Ovary (tissue), 9 donors: ENCODE results near the gene COL11A2. TPM values are rescaled to one million over a fixed set of nuclear protein-coding genes. Genes with fewer than 3 reads are reported as not detected.

Source experiments
- DNase-seq, 5 donors: peaks; one replicate each; pipeline ENCODE4 v3.0.0-alpha.2; 2019 to 2020
- H3K27ac ChIP-seq, 2 donors: fragments of 200-600 bp; one replicate each; pipeline versions ENCODE4 v1.5.1 to v1.8.0; 2019 to 2022
- H3K27me3 ChIP-seq: fragments of 200-600 bp; one replicate; pipeline ENCODE4 v1.8.0; 2022
- H3K36me3 ChIP-seq: fragments of 200-600 bp; sonication (generic); one replicate; pipeline ENCODE4 v1.5.1; 2019
- H3K4me1 ChIP-seq: one replicate; pipeline ENCODE4 v1.8.1; 2013; ENCODE audit warnings: mild to moderate bottlenecking, moderate library complexity; ENCODE audit not compliant: insufficient read depth
- H3K4me3 ChIP-seq: fragments of 200-600 bp; sonication (generic); one replicate; pipeline ENCODE4 v1.5.1; 2017
- H3K9me3 ChIP-seq, 2 donors: fragments of 200-600 bp in 1 of 2; sonication (generic) in 1 of 2; one replicate each; pipeline versions ENCODE4 v1.5.1 to v1.8.1; 2013 to 2019; ENCODE audit warnings: mild to moderate bottlenecking in 1 of 2, moderate library complexity in 1 of 2
- EP300 ChIP-seq: sonication (generic); formaldehyde crosslinking; IDR thresholded peaks from one replicate; pipeline ENCODE4 v1.6.1; 2017; ENCODE audit warnings: antibody characterized with exemption
- POLR2A ChIP-seq: fragments of 450-650 bp; IDR thresholded peaks from one replicate; pipeline ENCODE4 v1.6.1; 2017; ENCODE audit warnings: antibody characterized with exemption, mild to moderate bottlenecking, moderate library complexity
- WGBS, 3 donors: extraction: QIAGEN DNeasy Blood & Tissue Kit in 1 of 3; methylation state at CpG; one replicate each; pipeline versions ENCODE4 v1.1.5 to v1.1.7; 2013 to 2017; 5-methylcytosine and 5-hydroxymethylcytosine counted together
- intact Hi-C, 4 donors: fragments of 100-400 bp; cut with DNase I; formaldehyde crosslinking; loops; one replicate each; pipeline versions ENCODE4 v1.11.0 to v1.15.1; 2022 to 2023
- polyA plus RNA-seq, 2 donors: library from polyadenylated mRNA; stranded (reverse); fragments of 200-250 nt in 1 of 2; fragments of 350-450 nt in 1 of 2; fragmentation: Illumina TruSeq in 1 of 2; extraction: RNeasy Lipid Tissue Mini Kit (QIAGEN cat#74804) in 1 of 2; gene quantifications; one replicate each; pipeline ENCODE4 v1.2.3, GENCODE V29; 2013 to 2014
- total RNA-seq, 7 donors: library from RNA; depleted of rRNA in 2 of 7; stranded (reverse); fragments of >200 nt in 2 of 7; fragmentation: NEBNext Ultra II Directional in 3 of 7; extraction: Animal tissue kit (Norgen Biotek cat#: 25700) in 3 of 7; gene quantifications; one replicate each; pipeline versions ENCODE4 v1.1.0 to v1.2.4, GENCODE V29; 2016 to 2023
- TF ChIP-seq, protein P1 (sequence below), 3 donors: fragments of 450-650 bp in 2 of 3; fragments of 200-600 bp in 1 of 3; IDR thresholded peaks; one replicate each; pipeline versions ENCODE4 v1.5.1 to v1.8.0; 2016 to 2022; ENCODE audit warnings: antibody characterized with exemption in 3 of 3, mild to moderate bottlenecking in 1 of 3
- donor health status: DM: no; HTN: no; CAD: no; lungs with moderate emphysema.
- donor health status: DM: no; HTN: no; CAD: no.
- donor health status: Bipolar disorder and iron deficiency.
- donor health status: DM: yes; HTN: yes; CAD: no.
- donor health status: DM: no; HTN: no; CAD: no.
- donor health status: DM: yes; HTN: yes; CAD: no.

COL11A2 gene
- total and polyA plus RNA-seq, 9 donors = 0.52 to 1.2 (median 0.92) TPM

DNA sequence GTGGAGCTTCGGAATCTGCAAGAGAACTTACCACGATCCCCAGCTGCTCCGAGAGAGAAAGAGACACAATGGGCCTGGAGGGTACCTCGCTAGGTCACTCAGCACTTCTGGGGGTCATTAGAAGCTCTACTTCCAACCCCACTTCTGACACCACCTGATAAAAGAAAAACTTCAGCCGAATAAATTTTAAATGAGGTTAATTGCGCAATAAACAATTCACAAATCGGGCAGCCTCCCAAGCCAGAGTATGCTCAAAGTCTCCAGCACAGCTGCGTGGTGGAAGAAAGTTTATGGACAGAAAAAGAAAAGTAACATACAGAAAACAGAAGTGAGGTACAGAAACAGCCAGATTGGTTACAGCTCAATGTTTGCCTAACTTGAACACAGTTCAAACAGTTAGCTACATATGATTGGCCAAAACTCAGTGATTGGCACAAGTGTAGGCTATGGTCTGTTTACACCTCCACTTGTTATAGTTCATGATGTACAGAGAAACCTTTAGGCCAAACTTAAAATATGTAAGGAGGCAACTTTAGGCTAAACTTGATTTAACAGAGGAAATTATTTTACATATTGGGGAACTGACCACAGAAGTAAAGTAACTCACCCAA lies 52.6 kb downstream of the COL11A2 start:
- no peak for DNase-seq
- WGBS, 3 donors = 55 to 74% (median 72%) methylated on average over 8 of the region's 8 CpGs
- intact Hi-C loops = loop anchor here in 3 of 4 donors (10.0 kb wide), 1 partner anchor 125 kb away; no protein-coding TSS in a partner anchor
- TF ChIP-seq POLR2A = no peak
- no peak for TF ChIP-seq EP300
- TF ChIP-seq, protein P1, sequence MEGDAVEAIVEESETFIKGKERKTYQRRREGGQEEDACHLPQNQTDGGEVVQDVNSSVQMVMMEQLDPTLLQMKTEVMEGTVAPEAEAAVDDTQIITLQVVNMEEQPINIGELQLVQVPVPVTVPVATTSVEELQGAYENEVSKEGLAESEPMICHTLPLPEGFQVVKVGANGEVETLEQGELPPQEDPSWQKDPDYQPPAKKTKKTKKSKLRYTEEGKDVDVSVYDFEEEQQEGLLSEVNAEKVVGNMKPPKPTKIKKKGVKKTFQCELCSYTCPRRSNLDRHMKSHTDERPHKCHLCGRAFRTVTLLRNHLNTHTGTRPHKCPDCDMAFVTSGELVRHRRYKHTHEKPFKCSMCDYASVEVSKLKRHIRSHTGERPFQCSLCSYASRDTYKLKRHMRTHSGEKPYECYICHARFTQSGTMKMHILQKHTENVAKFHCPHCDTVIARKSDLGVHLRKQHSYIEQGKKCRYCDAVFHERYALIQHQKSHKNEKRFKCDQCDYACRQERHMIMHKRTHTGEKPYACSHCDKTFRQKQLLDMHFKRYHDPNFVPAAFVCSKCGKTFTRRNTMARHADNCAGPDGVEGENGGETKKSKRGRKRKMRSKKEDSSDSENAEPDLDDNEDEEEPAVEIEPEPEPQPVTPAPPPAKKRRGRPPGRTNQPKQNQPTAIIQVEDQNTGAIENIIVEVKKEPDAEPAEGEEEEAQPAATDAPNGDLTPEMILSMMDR (IDR thresholded peaks at IDR 0.05) = no peak
- H3K9me3 ChIP-seq = no peaks in the 10 kb centered on the region
- no peaks in the 10 kb centered on the region for H3K36me3 ChIP-seq
- no peaks in the 10 kb centered on the region for H3K4me1 ChIP-seq
- H3K27ac ChIP-seq = no peak overlapping the region
- H3K27me3 ChIP-seq = no peaks in the 10 kb centered on the region
- H3K4me3 ChIP-seq = no peak overlapping the region

DNA sequence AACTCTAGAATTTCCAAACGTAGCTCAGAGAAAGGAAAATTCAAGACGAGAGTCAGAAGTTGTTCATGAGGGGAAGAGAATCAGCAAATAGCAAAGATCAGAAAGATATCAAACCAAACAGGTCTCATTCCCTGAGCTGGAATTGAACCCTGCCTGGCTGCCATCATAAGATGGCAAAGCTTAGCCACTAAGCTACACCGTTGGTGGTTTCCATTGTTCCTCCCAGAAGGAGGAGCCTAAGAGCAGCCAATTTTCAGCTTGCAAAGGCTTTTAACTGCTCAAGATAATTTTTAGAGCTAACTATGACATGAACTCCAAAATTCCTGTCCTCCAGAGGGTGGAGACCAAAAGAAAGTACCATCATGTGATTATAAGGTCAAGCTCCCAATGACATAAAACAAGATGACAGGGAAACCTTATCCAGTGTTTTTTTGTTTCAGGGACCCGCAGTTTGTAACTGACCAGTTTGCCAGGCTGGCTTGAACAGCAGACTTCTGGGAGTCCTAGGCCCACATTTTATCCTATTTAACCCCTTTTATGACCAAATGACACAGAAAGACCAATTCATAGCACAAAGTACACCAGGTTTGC lies 55.9 kb downstream of the COL11A2 start:
- intact Hi-C loops = no loop called here
- Histone ChIP-seq H3K36me3 (no peaks in the 10 kb centered on the region), H3K4me3 (no peak overlapping the region), H3K27ac (no peak overlapping the region), H3K27me3 (no peaks in the 10 kb centered on the region), H3K4me1 (no peaks in the 10 kb centered on the region), H3K9me3 (no peaks in the 10 kb centered on the region)
- DNase-seq = no peak
- 36 to 43% (median 42%) methylated on average over 4 of the region's 4 CpGs for WGBS, 3 donors
- no peak for TF ChIP-seq POLR2A
- TF ChIP-seq, protein P1 (IDR thresholded peaks at IDR 0.05) = no peak
- no peak for TF ChIP-seq EP300

DNA sequence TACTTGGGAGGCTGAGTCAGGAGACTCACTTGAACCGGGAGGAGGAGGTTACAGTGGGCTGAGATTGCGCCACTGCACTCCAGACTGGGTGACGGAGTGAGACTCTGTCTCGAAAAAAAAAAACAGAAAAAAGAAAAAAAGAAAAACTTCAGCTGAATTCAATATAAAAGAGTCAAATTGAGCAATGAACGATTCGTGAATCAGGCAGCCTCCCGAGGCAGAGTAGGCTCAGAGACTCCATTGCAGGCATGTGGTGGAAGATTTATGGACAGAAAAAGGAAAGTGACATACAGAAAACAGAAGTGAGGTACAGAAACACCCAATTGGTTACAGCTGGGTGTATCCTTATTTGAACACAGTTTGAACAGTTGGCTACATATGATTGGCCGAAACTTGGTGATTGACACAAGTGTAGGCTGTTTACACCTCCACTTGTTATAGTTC lies 60.2 kb downstream of the COL11A2 start:
- no peak for DNase-seq
- TF ChIP-seq POLR2A (no peak), EP300 (no peak)
- TF ChIP-seq, protein P1 (IDR thresholded peaks at IDR 0.05) = no peak
- Histone ChIP-seq H3K4me3 (no peak overlapping the region), H3K27me3 (no peaks in the 10 kb centered on the region), H3K36me3 (no peaks in the 10 kb centered on the region), H3K27ac (no peak overlapping the region), H3K9me3 (no peaks in the 10 kb centered on the region), H3K4me1 (no peaks in the 10 kb centered on the region)
- intact Hi-C loops = no loop called here
- 65 to 77% (median 66%) methylated on average over 8 of the region's 8 CpGs for WGBS, 3 donors

GRCh38 chr6:33128318-33128717 lies 63.9 kb downstream of the COL11A2 start:
- 45 to 81% (median 75%) methylated on average over 3 of the region's 3 CpGs for WGBS, 3 donors
- no peaks in the 10 kb centered on the region for H3K4me1 ChIP-seq
- no peak overlapping the region for H3K27ac ChIP-seq
- H3K36me3 ChIP-seq = no peaks in the 10 kb centered on the region
- DNase-seq = no peak
- intact Hi-C loops = no loop called here
- TF ChIP-seq EP300 (no peak), POLR2A (no peak)
- TF ChIP-seq, protein P1 (IDR thresholded peaks at IDR 0.05) = no peak
- H3K4me3 ChIP-seq = no peak overlapping the region
- no peaks in the 10 kb centered on the region for H3K27me3 ChIP-seq
- no peaks in the 10 kb centered on the region for H3K9me3 ChIP-seq
